ENCODE results near the gene EIF5B.

DNA sequence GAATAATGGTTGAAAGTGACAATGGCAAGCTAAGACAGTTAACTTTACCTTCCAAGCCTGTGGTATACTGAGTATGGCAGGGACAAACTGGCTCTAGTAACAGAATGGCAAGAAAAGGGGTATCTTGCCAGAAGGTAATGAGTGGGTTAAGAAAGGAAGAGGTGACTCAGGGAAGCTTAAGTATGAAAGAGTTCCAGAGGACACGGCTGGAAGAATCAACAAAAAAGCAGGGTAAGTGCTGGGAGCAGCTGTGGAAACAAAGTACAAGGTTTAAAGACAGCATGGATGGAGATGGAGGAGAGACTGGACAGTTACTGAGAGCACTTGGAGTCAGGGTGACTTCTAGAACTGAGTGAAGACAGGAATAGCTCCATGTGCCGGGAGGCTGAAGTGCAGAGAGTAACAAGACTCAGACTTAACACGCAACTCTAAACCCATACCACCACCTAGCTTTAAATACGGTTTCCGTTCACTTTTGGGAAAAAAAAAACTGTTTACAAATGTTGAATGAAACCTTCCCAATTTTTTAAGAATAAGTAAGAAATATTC lies 83.6 kb downstream of the EIF5B start:
- TF ChIP-seq POLR2AphosphoS5 (IDR thresholded peaks at IDR 0.05) (no peak), EP300 (conservative IDR thresholded peaks at IDR 0.05; ENCODE audit: poor library complexity, severe bottlenecking) (no peak), EZH2 (IDR thresholded peaks at IDR 0.05; ENCODE audit: borderline replicate concordance, insufficient read depth, low read length, poor library complexity, severe bottlenecking) (no peak), RAD21 (conservative IDR thresholded peaks at IDR 0.05) (no peak), SMC3 (conservative IDR thresholded peaks at IDR 0.05; ENCODE audit: poor library complexity) (no peak)
- TF ChIP-seq, protein P1, sequence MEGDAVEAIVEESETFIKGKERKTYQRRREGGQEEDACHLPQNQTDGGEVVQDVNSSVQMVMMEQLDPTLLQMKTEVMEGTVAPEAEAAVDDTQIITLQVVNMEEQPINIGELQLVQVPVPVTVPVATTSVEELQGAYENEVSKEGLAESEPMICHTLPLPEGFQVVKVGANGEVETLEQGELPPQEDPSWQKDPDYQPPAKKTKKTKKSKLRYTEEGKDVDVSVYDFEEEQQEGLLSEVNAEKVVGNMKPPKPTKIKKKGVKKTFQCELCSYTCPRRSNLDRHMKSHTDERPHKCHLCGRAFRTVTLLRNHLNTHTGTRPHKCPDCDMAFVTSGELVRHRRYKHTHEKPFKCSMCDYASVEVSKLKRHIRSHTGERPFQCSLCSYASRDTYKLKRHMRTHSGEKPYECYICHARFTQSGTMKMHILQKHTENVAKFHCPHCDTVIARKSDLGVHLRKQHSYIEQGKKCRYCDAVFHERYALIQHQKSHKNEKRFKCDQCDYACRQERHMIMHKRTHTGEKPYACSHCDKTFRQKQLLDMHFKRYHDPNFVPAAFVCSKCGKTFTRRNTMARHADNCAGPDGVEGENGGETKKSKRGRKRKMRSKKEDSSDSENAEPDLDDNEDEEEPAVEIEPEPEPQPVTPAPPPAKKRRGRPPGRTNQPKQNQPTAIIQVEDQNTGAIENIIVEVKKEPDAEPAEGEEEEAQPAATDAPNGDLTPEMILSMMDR (IDR thresholded peaks at IDR 0.05; ENCODE audit: poor library complexity, severe bottlenecking) = no peak
